Right lobe of liver (tissue), 6 donors: ENCODE results near the gene TUBGCP2. TPM values are rescaled to one million over a fixed set of nuclear protein-coding genes. Genes with fewer than 3 reads are reported as not detected.

ENCODE experiments used
- ATAC-seq, 4 donors: fragments of 200-7000 bp; cut with Tn5 transposase; one replicate each; pipeline ENCODE4 v1.9.1; 2020; ENCODE audit warnings: mild to moderate bottlenecking in 4 of 4, moderate library complexity in 4 of 4
- DNase-seq, 3 donors: peaks; one replicate each; pipeline ENCODE4 v3.0.0-alpha.2; 2020
- H3K27ac ChIP-seq, 3 donors: fragments of 200-600 bp; one replicate each; pipeline ENCODE4 v1.8.0; 2022
- H3K27me3 ChIP-seq, 2 donors: fragments of 200-600 bp; one replicate each; pipeline ENCODE4 v1.8.0; 2022
- H3K36me3 ChIP-seq, 4 donors: fragments of 200-600 bp; sonication (generic) in 1 of 4; one replicate each; pipeline versions ENCODE4 v1.5.1 to v1.8.0; 2017 to 2022; ENCODE audit warnings: control low read depth in 1 of 4
- H3K4me1 ChIP-seq, 4 donors: fragments of 200-600 bp; sonication (generic) in 1 of 4; one replicate each; pipeline versions ENCODE4 v1.5.1 to v1.8.0; 2017 to 2022; ENCODE audit warnings: control low read depth in 1 of 4
- H3K4me3 ChIP-seq, 3 donors: fragments of 200-600 bp; one replicate each; pipeline ENCODE4 v1.8.0; 2022
- H3K9me3 ChIP-seq, 4 donors: fragments of 200-600 bp; sonication (generic) in 1 of 4; one replicate each; pipeline versions ENCODE4 v1.5.1 to v1.8.0; 2017 to 2022; ENCODE audit warnings: control low read depth in 1 of 4
- POLR2A ChIP-seq: fragments of 450-650 bp; IDR thresholded peaks from one replicate; pipeline ENCODE4 v1.6.1; 2017; ENCODE audit warnings: antibody characterized with exemption, mild to moderate bottlenecking
- WGBS: methylation state at CpG from one replicate; pipeline ENCODE4 v1.1.6; 2018; ENCODE audit warnings: low coverage, low lambda C conversion rate; ENCODE audit not compliant: insufficient coverage; ENCODE audit errors: missing lambda C conversion rate; 5-methylcytosine and 5-hydroxymethylcytosine counted together
- intact Hi-C, 2 donors: fragments of 100-400 bp; cut with DNase I; formaldehyde crosslinking; loops; one replicate each; pipeline versions ENCODE4 v1.11.2 to v1.14.1; 2022
- total RNA-seq, 6 experiments: library from RNA; depleted of rRNA in 2 of 6; stranded (reverse); fragments of >200 nt in 2 of 6; fragmentation: NEBNext Ultra II Directional in 3 of 6; extraction: Animal tissue kit (Norgen Biotek cat#: 25700) in 3 of 6; gene quantifications; one replicate each; pipeline versions ENCODE4 v1.1.0 to v1.2.4, GENCODE V29; 2016 to 2023
- TF ChIP-seq, protein P1 (sequence below), 4 donors: fragments of 200-600 bp in 3 of 4; fragments of 450-650 bp in 1 of 4; IDR thresholded peaks; one replicate each; pipeline versions ENCODE4 v1.5.1 to v1.8.0; 2016 to 2022; ENCODE audit warnings: antibody characterized with exemption in 4 of 4, mild to moderate bottlenecking in 2 of 4
- donor health status: DM: no; HTN: yes; CAD: no.
- donor health status: DM: no; HTN: no; CAD: no.
- donor health status: DM: no; HTN: no; CAD: no.
- donor health status: DM: no; HTN: yes; CAD: no.
- donor health status: DM: no; HTN: yes; CAD: no.

The TUBGCP2 gene
- total RNA-seq, 6 experiments from 2014 or later, result 19.6 to 30.0 (median 25.6) TPM

DNA sequence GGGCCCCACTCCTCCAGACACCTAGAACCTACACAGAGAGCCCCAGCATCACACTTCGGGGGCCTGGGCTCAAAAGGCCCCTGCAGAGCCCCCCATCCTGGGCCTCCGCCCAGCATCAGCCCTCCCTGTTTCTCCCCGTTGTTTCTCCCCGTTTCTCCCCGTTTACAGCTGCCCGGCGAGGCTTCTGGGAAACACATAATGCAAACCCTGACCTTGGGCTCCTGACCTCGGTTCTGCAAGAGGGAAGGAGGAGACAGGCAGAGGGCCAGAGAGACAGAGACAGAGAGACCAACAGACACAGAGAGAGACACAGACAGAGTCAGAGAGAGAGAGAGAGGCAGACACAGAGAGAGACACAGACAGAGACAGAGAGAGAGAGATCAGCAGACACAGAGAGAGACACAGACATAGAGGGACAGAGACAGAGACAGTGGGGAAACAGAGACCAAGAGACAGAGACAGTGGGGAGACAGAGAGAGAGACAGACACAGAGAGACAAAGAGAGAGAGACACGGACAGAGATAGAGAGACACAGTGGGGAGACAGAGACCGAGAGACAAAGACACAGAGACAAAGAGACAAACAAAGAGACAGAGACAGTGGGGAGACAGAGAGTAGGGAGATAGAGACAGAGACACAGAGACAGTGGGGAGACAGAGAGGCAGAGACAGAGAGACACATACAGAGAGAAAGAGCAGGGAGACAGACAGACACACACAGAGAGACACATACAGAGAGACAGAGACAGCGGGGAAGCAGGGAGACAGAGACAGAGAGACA, 58.5 kb downstream of the TUBGCP2 start:
- 41% methylated on average over 10 of the region's 11 CpGs for WGBS
- no peaks in the 10 kb centered on the region for H3K36me3 ChIP-seq
- H3K27ac ChIP-seq, result no peak overlapping the region
- H3K9me3 ChIP-seq, result no peaks in the 10 kb centered on the region
- TF ChIP-seq POLR2A, result no peak
- TF ChIP-seq, protein P1, sequence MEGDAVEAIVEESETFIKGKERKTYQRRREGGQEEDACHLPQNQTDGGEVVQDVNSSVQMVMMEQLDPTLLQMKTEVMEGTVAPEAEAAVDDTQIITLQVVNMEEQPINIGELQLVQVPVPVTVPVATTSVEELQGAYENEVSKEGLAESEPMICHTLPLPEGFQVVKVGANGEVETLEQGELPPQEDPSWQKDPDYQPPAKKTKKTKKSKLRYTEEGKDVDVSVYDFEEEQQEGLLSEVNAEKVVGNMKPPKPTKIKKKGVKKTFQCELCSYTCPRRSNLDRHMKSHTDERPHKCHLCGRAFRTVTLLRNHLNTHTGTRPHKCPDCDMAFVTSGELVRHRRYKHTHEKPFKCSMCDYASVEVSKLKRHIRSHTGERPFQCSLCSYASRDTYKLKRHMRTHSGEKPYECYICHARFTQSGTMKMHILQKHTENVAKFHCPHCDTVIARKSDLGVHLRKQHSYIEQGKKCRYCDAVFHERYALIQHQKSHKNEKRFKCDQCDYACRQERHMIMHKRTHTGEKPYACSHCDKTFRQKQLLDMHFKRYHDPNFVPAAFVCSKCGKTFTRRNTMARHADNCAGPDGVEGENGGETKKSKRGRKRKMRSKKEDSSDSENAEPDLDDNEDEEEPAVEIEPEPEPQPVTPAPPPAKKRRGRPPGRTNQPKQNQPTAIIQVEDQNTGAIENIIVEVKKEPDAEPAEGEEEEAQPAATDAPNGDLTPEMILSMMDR (IDR thresholded peaks at IDR 0.05), result no peak
- ATAC-seq (peak; percentile 4 to 78 (median 51)), DNase-seq (no peak)
- H3K4me1 ChIP-seq, result no peaks in the 10 kb centered on the region
- no peaks in the 10 kb centered on the region for H3K27me3 ChIP-seq
- no peak overlapping the region for H3K4me3 ChIP-seq
- intact Hi-C loops, result no loop called here

DNA sequence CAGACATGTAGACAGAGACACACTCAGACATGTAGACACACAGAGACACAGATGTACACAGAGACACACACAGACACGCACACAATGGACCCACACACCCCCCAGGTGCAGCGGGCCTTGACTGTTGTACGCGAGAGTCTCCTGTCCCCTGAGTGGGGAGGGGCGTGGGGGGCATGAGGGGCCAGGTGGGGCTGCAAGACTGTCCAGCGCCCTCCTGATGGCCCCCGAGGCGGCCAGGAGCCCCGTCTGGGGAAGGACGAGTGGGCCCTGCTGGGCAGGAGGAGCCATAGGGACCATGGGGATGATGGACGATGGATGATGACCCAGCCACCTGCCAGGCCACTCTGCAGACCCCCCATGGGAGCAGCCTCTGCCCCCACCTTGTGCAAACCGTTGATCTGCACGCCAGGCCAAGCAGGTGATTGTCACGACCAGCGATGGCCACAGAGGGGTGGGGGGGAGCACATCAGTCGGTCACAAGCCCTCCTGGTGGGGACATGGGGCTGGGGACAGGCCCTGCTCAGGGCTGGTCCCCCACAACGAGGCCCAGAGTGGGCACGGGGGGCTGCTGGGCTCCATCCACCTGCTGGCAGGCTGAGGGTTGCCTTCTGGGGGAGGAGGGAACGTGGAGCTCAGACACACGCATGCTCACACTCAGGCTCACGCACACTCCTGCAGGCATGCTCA, 59.4 kb downstream of the TUBGCP2 start:
- no peak for DNase-seq
- intact Hi-C loops, result no loop called here
- WGBS, result 24% methylated on average over 4 of the region's 21 CpGs
- Histone ChIP-seq H3K36me3 (no peaks in the 10 kb centered on the region), H3K27me3 (peaks cover 0 to 5% of the 10 kb centered on the region in 2 donors), H3K4me1 (no peaks in the 10 kb centered on the region), H3K27ac (no peak overlapping the region), H3K9me3 (no peaks in the 10 kb centered on the region), H3K4me3 (no peak overlapping the region)
- no peak for ATAC-seq
- no peak for TF ChIP-seq POLR2A
- TF ChIP-seq, protein P1 (IDR thresholded peaks at IDR 0.05), result no peak

DNA sequence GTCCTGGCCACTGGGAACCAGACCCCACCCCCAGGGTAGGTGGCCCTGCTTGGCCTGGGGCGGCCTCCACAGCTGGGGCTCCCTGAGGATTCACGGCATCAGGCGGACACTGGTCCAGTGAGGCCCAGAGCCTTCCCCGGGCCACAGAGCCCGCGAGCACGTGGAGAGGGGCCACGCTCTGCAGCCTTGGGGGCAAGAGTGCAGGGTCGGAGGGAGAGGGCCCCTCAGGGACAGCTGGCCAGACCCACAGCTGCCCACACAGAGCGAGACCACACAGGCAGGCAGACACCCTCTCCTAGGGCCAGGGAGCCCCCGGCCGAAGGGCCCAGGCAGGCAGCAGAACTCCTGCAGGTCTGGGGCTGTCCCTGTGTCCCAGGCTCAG, 60.3 kb downstream of the TUBGCP2 start:
- H3K27ac ChIP-seq, result no peak overlapping the region
- TF ChIP-seq POLR2A, result no peak
- TF ChIP-seq, protein P1 (IDR thresholded peaks at IDR 0.05), result no peak
- intact Hi-C loops, result no loop called here
- no peaks in the 10 kb centered on the region for H3K4me1 ChIP-seq
- no peaks in the 10 kb centered on the region for H3K36me3 ChIP-seq
- ATAC-seq (no peak), DNase-seq (no peak)
- H3K9me3 ChIP-seq, result no peaks in the 10 kb centered on the region
- H3K4me3 ChIP-seq, result no peak overlapping the region
- WGBS, result 100% methylated on average over 4 of the region's 12 CpGs
- peaks cover 0 to 5% of the 10 kb centered on the region in 2 donors for H3K27me3 ChIP-seq

DNA sequence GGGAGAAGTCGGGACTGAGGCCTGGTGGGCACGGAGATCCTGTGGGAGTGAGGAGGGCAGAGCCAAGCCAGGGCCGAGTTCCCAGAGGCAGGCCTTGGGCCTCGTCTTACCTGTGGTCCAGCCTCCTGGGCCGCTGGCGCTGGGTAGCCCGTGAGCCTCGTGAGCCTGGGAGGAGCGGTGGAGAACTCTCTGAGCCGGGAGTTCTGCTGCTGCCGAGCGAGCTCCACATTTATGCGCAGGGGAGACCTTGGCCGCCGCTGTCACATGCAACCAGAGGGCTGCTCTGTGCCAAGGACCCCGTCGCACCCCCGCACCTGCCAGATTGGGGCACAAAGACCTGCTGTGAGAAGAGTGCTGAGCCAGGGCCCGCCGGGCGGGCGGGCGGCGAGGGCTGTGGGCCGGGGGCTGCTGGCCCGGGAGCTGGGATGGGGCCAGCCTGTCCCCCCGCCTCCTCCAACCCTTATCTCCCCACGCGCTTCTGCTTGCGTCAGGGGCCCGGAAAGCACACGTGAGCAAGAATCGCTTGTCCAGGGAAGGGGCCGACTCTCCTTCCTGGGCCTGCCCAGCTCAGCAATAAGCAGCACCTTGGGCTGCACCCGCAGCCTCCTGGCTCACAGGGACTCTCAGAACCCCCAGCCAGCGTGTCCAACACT, 60.9 kb downstream of the TUBGCP2 start:
- TF ChIP-seq, protein P1 (IDR thresholded peaks at IDR 0.05), result no peak
- TF ChIP-seq POLR2A, result no peak
- H3K27ac ChIP-seq, result no peak overlapping the region
- DNase-seq, result no peak
- intact Hi-C loops, result no loop called here
- no peaks in the 10 kb centered on the region for H3K9me3 ChIP-seq
- ATAC-seq, result no peak
- WGBS, result no CpG with 5 or more reads among the region's 36 CpGs
- no peaks in the 10 kb centered on the region for H3K4me1 ChIP-seq
- no peaks in the 10 kb centered on the region for H3K36me3 ChIP-seq
- H3K27me3 ChIP-seq, result peaks cover 0 to 5% of the 10 kb centered on the region in 2 donors
- H3K4me3 ChIP-seq, result no peak overlapping the region
